Mucosa of rectum (tissue), 2 donors: ENCODE measurements around the gene EHHADH.

Source experiments
- H3K27ac ChIP-seq, 2 donors: one replicate each; pipeline ENCODE4 v1.7.0; 2013; ENCODE audit warnings: inconsistent platforms in 2 of 2, low read depth in 2 of 2, low read length in 2 of 2
- H3K27me3 ChIP-seq, 2 donors: one replicate each; pipeline ENCODE4 v1.7.0; 2013; ENCODE audit warnings: low read length in 2 of 2; ENCODE audit not compliant: control insufficient read depth in 2 of 2, insufficient read depth in 2 of 2
- H3K36me3 ChIP-seq, 2 donors: one replicate each; pipeline ENCODE4 v1.7.0; 2013; ENCODE audit warnings: low read length in 2 of 2; ENCODE audit not compliant: control insufficient read depth in 2 of 2, insufficient read depth in 2 of 2
- H3K4me1 ChIP-seq, 2 donors: one replicate each; pipeline ENCODE4 v1.7.0; 2013; ENCODE audit warnings: low read length in 2 of 2, mild to moderate bottlenecking in 1 of 2; ENCODE audit not compliant: control insufficient read depth in 2 of 2, insufficient read depth in 2 of 2
- H3K4me3 ChIP-seq, 2 donors: one replicate each; pipeline ENCODE4 v1.7.0; 2013; ENCODE audit warnings: low read length in 2 of 2
- H3K9ac ChIP-seq, 2 donors: one replicate each; pipeline ENCODE4 v1.7.0; 2013; ENCODE audit warnings: low read length in 2 of 2, low read depth in 1 of 2, mild to moderate bottlenecking in 1 of 2
- H3K9me3 ChIP-seq, 2 donors: one replicate each; pipeline ENCODE4 v1.7.0; 2013; ENCODE audit warnings: low read length in 2 of 2; ENCODE audit not compliant: control insufficient read depth in 2 of 2
- donor health status: healthy.
- donor health status: Normal muscosa, but diverticular disease.

EHHADH gene

DNA sequence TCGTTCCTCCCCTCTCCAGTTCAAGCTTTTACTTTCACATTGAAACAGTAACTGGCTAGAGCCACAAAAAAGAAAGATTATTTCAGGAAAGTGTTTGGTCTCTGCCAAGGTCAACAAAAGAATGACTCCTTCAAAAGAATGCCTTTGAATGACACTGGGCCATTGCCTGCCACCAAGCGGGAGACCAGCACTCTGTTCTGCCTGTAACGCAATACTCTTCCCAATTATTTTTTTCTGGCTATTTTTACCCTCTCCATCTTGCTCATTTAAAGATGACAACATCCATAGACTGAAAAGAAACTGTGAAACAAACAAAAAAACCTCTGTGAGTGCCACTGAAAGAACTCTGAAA, 37.3 kb downstream of the EHHADH start:
- Histone ChIP-seq H3K9me3 (no peaks in the 10 kb centered on the region), H3K4me1 (no peaks in the 10 kb centered on the region), H3K36me3 (peaks cover 4 to 5% of the 10 kb centered on the region in 2 donors), H3K27ac (no peak overlapping the region), H3K9ac (no peak overlapping the region), H3K4me3 (peak overlapping the region; percentile 42 to 51), H3K27me3 (no peaks in the 10 kb centered on the region)

DNA sequence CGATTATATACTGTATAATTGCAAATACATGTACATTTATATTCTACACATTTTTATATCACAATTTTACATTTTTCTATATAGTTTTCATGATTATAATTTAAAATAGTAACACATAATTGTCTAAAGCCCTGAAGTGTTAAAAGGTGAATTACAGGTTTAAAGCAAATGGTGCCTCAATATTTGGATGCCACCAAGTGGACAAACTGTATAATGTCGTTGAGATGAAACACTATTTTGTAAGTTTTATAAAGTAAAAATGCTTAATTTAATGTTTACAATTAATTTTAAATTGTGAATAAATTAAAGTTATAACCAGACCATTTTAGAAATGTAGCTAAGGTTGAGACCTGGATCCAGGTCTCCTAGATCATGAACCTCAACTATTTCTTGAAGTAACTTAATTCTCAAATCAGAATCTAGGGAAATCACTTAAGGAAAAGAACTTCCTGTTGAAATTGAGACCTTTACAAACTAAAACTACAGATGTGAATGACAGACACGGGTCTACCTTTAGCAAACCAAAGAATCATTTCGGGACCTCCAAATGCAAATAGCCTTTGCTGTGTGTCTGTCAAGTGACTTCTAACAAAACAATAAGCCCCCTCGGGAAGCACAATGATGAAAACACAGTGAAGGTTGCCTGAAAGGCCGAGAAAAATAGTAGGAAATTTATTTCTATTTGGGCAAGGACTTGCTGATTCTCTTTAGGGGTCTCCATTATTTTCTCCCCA, 37.8 kb downstream of the EHHADH start:
- no peak overlapping the region for H3K27ac ChIP-seq
- no peak overlapping the region for H3K9ac ChIP-seq
- no peaks in the 10 kb centered on the region for H3K27me3 ChIP-seq
- H3K9me3 ChIP-seq = no peaks in the 10 kb centered on the region
- H3K4me3 ChIP-seq = peak overlapping the region; percentile 42 to 51
- no peaks in the 10 kb centered on the region for H3K4me1 ChIP-seq
- peaks cover 4 to 5% of the 10 kb centered on the region in 2 donors for H3K36me3 ChIP-seq

DNA sequence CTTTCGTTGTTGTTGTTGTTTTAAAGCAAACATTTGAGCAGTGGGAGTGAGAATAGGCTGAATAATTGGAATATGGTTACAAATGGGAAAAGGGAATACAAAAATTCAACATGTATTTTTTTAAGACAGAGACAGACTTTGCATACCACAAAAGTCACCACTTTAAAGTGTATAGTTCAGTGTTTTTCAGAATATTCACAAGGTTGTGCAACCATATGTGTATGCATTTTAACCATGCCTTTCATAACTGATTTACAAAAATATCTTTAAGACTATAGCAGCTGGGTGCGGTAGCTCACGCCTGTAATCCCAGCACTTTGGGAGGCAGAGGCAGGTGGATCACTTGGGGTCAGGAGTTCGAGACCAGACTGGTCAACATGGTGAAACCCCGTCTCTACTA, 41.3 kb downstream of the EHHADH start:
- no peaks in the 10 kb centered on the region for H3K9me3 ChIP-seq
- no peak overlapping the region for H3K4me3 ChIP-seq
- H3K36me3 ChIP-seq = no peaks in the 10 kb centered on the region

DNA sequence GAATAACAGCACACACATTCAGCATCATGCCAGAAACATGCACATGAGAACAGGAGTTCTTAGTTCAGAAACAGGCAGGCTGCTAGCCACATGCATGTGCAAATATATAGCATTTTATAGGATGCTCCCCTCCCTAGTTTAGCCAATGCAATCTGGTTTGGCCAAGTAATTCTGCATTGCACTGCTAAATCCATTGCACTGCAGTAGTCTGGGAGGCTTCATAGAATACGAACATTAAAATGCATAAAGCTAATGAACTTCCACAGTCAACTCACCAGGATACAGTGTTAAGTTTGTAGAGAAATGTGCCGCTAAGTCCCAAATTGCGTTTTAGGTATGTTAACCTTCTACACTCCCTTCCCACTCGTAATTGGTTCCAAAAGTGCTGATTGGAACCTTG, 41.8 kb downstream of the EHHADH start:
- Histone ChIP-seq H3K27ac (no peak overlapping the region), H3K9ac (no peak overlapping the region)

More for the DNA sequence above, 41.3 kb downstream of the EHHADH start:
- no peak overlapping the region for H3K27ac ChIP-seq
- H3K27me3 ChIP-seq = no peaks in the 10 kb centered on the region
- no peaks in the 10 kb centered on the region for H3K4me1 ChIP-seq
- H3K9ac ChIP-seq = no peak overlapping the region

DNA sequence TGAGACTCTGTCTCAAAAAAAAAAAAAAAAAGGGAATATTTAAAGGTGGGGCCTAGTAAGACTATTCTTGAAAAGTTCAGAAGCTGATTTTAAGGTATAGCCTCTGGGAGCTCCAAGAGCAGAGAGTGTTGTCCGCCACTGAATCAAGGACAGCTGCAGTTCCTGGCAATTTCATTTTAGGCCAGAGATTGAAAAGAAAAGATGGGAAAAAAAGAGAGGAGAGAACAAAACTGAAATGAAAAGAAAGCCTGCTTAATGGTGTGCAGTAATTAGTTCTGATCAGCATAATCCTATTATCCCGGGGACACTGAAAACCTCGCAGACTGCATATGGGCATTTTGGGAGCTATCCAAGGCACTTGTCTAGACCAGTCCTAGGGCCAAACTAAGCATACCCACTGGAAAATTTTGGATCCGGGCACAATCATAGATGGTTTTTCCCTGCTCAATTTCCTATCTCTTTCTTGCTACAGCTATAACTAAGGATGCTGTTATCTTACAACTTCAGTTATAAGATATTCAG, 43.2 kb downstream of the EHHADH start:
- H3K4me1 ChIP-seq = no peaks in the 10 kb centered on the region
- H3K4me3 ChIP-seq = no peak overlapping the region
- H3K9me3 ChIP-seq = no peaks in the 10 kb centered on the region
- H3K27me3 ChIP-seq = no peaks in the 10 kb centered on the region
- no peaks in the 10 kb centered on the region for H3K36me3 ChIP-seq
- no peak overlapping the region for H3K9ac ChIP-seq
- H3K27ac ChIP-seq = no peak overlapping the region

More for the DNA sequence above, 41.8 kb downstream of the EHHADH start:
- Histone ChIP-seq H3K27me3 (no peaks in the 10 kb centered on the region), H3K4me1 (no peaks in the 10 kb centered on the region), H3K9me3 (no peaks in the 10 kb centered on the region), H3K4me3 (no peak overlapping the region), H3K36me3 (no peaks in the 10 kb centered on the region)

DNA sequence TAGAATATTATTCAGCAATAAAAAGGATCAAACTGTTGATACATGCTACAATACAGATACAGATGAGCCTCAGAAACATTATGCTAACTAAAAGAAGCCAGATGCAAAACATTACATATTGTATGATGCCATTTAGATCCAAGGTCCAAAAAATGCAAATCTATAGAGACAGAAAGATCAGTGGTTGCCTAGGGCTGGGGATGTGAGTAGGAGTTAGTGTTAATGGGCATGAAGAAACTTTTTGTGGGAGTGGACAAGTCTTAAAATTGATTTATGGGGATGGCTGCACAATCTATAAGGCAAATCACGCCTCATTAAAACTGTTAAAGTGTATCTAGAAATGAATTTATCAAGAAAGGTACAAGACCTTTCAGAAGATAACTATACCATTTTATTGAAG, 45.0 kb downstream of the EHHADH start:
- no peak overlapping the region for H3K27ac ChIP-seq
- no peaks in the 10 kb centered on the region for H3K4me1 ChIP-seq
- no peaks in the 10 kb centered on the region for H3K9me3 ChIP-seq
- H3K4me3 ChIP-seq = no peak overlapping the region
- peaks cover 5 to 6% of the 10 kb centered on the region in 2 donors for H3K36me3 ChIP-seq
- H3K9ac ChIP-seq = no peak overlapping the region
- H3K27me3 ChIP-seq = no peaks in the 10 kb centered on the region

DNA sequence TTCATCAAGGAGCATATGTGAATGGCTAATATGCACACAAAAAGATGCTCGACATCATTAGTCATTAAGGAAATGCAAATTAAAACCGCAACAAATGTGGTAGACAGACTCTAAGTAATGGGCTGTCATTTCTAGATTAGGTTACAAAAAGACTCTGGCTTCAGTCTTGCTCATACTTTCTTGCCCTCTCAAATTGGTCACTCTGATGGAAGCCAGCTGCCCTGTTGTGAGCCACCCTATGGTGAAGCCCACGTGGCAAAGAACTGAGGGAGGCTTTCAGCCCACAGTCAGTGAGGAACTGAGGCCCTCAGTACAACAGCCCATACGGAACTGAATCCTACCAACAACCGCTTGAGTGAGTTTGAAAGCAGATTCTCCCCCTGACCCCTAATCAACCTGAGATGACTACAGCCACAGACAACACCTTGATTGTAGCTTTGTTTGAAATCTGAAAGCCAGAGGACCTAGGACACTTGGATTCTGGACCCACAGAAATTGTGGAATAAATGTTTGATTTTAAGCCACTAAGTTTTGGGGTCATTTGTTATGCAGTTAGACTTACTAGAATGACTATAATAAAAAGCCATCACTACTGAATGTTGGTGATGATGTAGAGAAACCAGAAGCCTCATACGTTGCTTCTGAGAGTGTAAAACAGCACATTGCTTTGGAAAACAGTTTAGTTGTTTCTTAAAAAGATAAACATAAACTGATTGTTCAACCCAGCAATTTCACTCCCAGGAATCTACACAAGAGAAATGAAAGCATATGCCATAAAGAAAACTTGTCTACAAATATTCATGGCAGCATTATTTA, 45.7 kb downstream of the EHHADH start:
- H3K36me3 ChIP-seq = peaks cover 6 to 8% of the 10 kb centered on the region in 2 donors
- no peak overlapping the region for H3K27ac ChIP-seq
- H3K9me3 ChIP-seq = no peaks in the 10 kb centered on the region
- H3K27me3 ChIP-seq = no peaks in the 10 kb centered on the region
- H3K4me3 ChIP-seq = no peak overlapping the region
- no peaks in the 10 kb centered on the region for H3K4me1 ChIP-seq
- H3K9ac ChIP-seq = no peak overlapping the region

DNA sequence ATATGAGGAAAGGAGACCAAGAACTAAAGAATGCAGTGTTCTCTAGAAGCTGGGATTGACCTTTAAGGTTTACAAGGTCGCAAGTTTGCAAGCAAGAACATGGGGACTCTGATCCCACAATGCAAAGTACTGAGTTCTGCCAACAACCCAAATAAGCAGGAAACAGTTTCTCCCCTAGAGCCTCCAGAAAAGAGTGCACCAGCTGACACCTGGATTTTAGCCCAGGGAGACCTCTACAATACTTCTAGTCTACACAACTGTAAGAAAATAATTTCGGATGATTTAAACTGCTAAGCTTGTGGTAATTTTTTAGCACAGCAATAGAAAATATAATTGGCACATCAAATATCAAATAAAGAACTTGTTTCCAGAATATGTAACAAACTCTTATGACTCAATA, 46.4 kb downstream of the EHHADH start:
- Histone ChIP-seq H3K27ac (no peak overlapping the region), H3K36me3 (peaks cover 7 to 8% of the 10 kb centered on the region in 2 donors), H3K9me3 (no peaks in the 10 kb centered on the region), H3K4me1 (no peaks in the 10 kb centered on the region), H3K4me3 (no peak overlapping the region), H3K27me3 (no peaks in the 10 kb centered on the region), H3K9ac (no peak overlapping the region)

DNA sequence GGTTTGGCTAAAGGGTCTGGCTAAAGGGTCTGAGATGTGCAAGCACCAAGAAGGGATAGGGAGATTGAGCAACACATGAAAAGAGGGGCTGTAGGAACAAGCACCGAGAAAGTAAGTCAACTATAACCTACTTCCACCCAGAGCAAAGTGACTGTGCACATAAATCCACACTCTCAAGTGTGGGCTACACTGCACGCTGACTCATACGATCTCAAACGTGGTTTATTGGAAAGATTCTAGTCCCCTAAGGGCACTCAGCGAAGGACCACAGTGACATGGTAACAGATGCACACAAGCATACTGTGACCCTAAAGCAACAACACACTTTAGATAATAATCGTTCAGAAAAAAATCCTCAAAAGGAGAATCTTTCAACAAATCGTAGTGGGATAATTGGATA, 48.0 kb downstream of the EHHADH start:
- H3K9ac ChIP-seq = no peak overlapping the region
- H3K27ac ChIP-seq = no peak overlapping the region
- H3K27me3 ChIP-seq = no peaks in the 10 kb centered on the region

DNA sequence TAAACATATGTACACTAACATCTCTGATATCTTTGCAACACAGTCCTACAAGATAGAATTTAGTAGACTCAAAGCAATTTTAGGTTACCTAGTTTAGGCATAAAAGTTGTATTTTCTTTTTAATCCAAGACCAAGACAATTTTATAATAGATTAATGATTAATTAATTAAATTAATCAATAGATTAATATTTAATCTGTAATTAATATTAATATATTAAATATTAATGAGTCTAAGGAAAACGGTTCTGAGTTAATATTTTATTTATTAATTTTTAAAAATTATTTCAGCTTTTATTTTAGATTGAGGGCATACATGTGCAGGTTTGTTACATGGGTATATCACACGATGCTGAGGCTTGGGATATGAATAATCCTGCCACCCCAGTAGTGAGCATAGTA, 49.0 kb downstream of the EHHADH start:
- Histone ChIP-seq H3K9ac (no peak overlapping the region), H3K4me3 (no peak overlapping the region), H3K4me1 (no peaks in the 10 kb centered on the region), H3K27me3 (no peaks in the 10 kb centered on the region), H3K9me3 (no peaks in the 10 kb centered on the region), H3K27ac (no peak overlapping the region), H3K36me3 (peaks cover 13 to 18% of the 10 kb centered on the region in 2 donors)

More for the DNA sequence above, 48.0 kb downstream of the EHHADH start:
- Histone ChIP-seq H3K36me3 (peaks cover 13 to 16% of the 10 kb centered on the region in 2 donors), H3K4me3 (no peak overlapping the region), H3K4me1 (no peaks in the 10 kb centered on the region), H3K9me3 (no peaks in the 10 kb centered on the region)
